Adrenal gland (tissue), 5 donors: ENCODE data around the gene NNMT.

Experiments used
- POLR2A ChIP-seq, 2 donors: fragments of 450-650 bp; IDR thresholded peaks; one replicate each; pipeline ENCODE4 v1.6.1; 2017; ENCODE audit warnings: antibody characterized with exemption in 2 of 2, mild to moderate bottlenecking in 2 of 2, moderate library complexity in 1 of 2
- TF ChIP-seq, protein P1 (sequence below), 6 experiments: fragments of 450-650 bp in 4 of 6; fragments of 200-600 bp in 2 of 6; sonication (generic) in 1 of 6; IDR thresholded peaks; 1 replicate in 5 of 6; 2 replicates in 1 of 6; pipeline versions ENCODE4 v1.5.1 to v1.8.0; 2016 to 2021; ENCODE audit warnings: antibody characterized with exemption in 6 of 6, mild to moderate bottlenecking in 2 of 6, moderate library complexity in 1 of 6
- donor health status: DM: no; HTN: no; CAD: no.

DNA sequence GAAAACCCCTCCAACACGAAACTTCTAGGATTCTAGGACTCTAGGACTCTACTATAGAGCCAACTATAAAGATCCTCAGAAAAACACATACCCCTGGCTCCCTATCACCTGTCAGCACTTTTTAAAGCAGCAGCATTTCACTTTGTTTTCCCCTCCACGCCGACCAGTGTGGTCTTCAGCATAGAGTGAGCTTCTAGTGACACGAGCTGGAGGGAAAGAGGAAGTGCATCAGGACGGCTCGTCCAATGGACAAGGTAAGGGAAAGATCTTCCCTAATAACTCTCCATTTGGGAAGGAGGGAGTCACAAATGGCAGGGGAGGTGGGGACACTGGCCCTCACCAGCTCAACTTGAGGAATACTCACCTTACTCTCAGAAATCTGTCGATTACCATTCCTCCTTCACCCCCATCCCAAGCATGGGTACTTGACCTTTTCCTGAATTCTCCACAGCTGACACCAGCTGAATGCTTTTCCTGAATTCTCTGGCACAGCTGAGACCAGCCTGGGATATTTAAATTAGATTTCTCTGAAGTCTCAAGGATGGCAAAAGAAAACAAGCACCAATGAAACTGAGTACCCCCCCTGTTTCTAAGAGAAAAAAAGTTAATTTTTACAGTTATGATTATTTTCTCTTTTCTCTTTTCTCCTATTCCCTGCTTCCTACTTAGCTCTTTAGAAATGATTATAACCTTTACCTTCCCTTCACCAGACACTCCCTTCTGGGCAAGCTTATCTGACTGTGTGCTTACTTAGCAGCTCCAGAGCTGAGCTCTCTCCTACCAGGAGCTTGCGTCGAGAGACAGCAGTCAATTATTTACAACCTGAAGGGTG lies 33.3 kb upstream of the NNMT start:
- TF ChIP-seq, protein P1, sequence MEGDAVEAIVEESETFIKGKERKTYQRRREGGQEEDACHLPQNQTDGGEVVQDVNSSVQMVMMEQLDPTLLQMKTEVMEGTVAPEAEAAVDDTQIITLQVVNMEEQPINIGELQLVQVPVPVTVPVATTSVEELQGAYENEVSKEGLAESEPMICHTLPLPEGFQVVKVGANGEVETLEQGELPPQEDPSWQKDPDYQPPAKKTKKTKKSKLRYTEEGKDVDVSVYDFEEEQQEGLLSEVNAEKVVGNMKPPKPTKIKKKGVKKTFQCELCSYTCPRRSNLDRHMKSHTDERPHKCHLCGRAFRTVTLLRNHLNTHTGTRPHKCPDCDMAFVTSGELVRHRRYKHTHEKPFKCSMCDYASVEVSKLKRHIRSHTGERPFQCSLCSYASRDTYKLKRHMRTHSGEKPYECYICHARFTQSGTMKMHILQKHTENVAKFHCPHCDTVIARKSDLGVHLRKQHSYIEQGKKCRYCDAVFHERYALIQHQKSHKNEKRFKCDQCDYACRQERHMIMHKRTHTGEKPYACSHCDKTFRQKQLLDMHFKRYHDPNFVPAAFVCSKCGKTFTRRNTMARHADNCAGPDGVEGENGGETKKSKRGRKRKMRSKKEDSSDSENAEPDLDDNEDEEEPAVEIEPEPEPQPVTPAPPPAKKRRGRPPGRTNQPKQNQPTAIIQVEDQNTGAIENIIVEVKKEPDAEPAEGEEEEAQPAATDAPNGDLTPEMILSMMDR (IDR thresholded peaks at IDR 0.05): peak; percentile 28 to 76 (median 68)
- TF ChIP-seq POLR2A (IDR thresholded peaks at IDR 0.05): no peak
